ENCODE measurements around the gene GALNT18. TPM values are rescaled to one million over a fixed set of nuclear protein-coding genes. Genes with fewer than 3 reads are reported as not detected.

Gene GALNT18
- total RNA-seq, 1 donor from 2014 or later: 9.4 TPM

- ATAC-seq: no peak
These were observed 96.5 kb downstream of the GALNT18 start for GRCh38 chr11:11525283-11525682.

- no peak for ATAC-seq
These were observed 97.3 kb downstream of the GALNT18 start for GRCh38 chr11:11524436-11525061.

DNA sequence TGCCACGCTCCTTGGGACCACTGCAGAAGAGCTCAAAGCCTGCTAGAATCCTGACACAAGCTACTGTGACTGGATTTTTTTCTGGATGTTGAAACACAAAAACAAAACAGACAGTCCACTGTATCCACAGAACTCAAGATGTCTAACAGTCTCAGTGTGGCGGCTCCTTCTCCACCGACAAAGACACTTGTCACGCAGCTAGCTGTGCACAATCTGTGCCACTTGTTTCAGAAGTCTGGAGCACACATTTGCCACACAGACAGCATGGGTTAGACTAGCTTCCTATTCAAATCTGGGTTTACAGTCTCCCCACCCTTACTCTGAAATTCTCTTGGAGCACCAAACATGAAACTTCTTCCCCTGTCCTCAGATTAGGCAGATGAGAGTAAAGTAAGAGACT lies 99.2 kb downstream of the GALNT18 start:
- no peak for ATAC-seq

- ATAC-seq: no peak
These were observed 100.4 kb downstream of the GALNT18 start for GRCh38 chr11:11521306-11522002.

- peak; percentile 84 for ATAC-seq
These were observed 101.4 kb downstream of the GALNT18 start for GRCh38 chr11:11520231-11521015.

DNA sequence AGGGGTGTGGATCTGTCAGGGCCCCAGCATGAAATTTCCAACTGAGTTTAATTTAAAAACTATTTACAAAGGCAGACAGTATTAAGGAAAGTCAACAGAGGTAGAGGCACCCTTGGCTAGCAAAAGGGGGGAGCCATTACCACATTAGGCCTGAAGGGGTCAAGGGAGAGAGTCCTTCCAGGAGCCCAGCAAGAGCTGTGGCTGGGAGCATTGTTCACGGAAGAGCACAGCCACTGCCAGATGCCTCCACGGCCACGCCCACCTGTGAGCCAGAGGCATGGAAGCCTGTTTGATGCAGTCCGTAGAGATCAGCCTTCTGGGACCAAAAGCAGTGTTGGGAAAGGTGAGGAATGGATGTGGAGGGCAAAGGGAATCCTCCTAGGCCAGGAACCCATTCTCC lies 102.6 kb downstream of the GALNT18 start:
- peak; percentile 33 for ATAC-seq

DNA sequence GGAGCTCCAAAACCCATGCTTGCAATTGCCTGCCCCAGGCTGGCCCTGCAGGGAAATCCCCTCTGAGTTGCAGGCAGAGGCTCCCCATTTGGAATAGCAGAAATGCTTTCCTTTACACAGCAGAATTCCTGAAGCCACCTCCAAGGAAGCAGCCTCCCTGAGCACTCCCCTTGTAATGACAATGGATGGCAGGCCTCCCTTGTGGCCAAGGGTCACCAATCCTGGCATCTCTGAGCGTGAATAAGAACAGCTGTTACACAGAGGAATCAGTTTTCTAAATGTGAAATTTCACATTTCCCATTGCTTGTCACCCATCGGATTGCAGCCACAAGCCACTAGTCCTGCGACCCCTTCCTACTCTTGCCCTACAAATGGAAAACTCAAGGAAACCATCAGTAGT lies 107.6 kb downstream of the GALNT18 start:
- no peak for ATAC-seq

- peak; percentile 42 for ATAC-seq
These were observed 108.4 kb downstream of the GALNT18 start for GRCh38 chr11:11513422-11513821.

GRCh38 chr11:11512929-11513328 lies 108.9 kb downstream of the GALNT18 start:
- no peak for ATAC-seq

DNA sequence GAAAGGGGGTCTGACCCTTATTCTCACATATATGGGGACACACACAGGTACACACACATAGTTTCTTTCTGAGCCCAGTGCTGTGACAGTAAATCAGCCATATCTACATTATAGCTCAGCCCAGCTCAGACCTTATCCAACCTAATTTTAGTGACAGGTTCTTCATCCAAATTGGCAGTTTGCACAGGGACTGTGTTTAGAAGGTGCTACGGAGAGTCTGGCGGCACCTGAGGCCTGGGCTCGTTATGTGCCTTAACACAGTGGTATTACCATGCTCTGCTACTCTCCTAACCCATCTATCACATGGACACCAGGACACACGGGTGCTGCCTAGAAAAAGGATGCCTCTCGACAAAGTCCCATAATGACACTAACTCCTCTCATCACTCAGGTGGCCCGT lies 109.3 kb downstream of the GALNT18 start:
- no peak for ATAC-seq

GRCh38 chr11:11512090-11512489 lies 109.7 kb downstream of the GALNT18 start:
- ATAC-seq: no peak

- peak; percentile 48 for ATAC-seq
These were observed 110.9 kb downstream of the GALNT18 start for GRCh38 chr11:11510939-11511338.

DNA sequence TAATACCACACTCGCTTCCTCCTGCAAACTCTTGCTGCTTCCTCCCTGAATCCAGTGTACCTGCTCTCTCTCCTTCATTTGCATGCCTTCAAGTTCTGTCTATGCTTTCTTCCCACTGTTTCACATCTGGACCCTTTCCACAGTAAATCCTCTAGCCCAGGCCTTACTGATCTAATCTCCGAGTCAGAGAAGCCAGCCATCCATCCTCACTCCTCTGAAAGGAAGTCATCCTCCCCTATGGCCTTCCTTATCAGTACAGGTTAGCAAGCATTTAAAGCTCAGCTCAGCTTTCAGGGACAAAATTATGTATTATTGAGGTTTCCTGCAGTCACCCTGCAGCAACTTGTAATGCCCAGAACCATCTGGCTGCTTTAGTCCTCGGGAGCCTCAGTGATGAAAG lies 116.1 kb downstream of the GALNT18 start:
- ATAC-seq: no peak

DNA sequence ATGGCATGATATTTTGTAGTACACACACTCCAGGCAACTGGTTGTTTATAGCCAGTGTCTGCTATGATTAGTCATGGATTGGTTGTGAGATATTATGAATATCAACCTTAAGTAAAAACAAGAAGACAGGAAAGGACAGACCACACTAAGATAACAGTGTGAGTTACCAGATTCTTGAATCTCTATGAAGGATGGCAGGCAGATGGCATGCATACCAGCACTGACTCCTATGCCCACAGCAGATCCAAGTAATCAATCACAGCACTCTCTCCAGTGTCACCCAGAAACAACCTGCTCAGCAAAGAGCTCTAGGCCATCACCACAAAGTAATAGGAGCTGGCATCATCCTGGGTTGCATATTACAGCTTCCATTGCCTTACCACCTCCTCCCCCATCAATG lies 116.6 kb downstream of the GALNT18 start:
- ATAC-seq: no peak

- ATAC-seq: no peak
These were observed 117.7 kb downstream of the GALNT18 start for GRCh38 chr11:11504071-11504470.

- ATAC-seq: peak; percentile 65
These were observed 119.4 kb downstream of the GALNT18 start for GRCh38 chr11:11502263-11502861.

GRCh38 chr11:11501546-11502262 lies 120.1 kb downstream of the GALNT18 start:
- ATAC-seq: peak; percentile 76

GRCh38 chr11:11500744-11501487 lies 120.9 kb downstream of the GALNT18 start:
- ATAC-seq: no peak

- no peak for ATAC-seq
These were observed 122.5 kb downstream of the GALNT18 start for GRCh38 chr11:11499300-11499699.

DNA sequence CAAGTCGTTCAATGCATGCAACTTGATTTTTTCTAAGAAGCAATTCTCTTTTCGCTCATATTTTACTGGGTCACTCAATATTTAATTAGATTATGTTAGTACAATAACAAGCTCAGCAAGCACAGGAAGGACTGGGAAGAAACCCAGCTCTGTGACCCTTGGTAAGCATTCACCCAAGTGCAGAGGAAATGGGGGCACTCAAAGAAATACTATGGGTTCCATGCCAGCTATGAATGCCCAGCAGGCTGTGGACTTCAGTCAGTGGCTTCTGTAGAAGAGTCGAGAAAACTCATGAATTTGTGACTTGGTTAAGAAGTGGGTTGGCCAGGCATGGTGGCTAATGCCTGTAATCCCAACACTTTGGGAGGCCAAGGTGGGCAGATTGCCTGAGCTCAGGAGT lies 123.6 kb downstream of the GALNT18 start:
- ATAC-seq: no peak

DNA sequence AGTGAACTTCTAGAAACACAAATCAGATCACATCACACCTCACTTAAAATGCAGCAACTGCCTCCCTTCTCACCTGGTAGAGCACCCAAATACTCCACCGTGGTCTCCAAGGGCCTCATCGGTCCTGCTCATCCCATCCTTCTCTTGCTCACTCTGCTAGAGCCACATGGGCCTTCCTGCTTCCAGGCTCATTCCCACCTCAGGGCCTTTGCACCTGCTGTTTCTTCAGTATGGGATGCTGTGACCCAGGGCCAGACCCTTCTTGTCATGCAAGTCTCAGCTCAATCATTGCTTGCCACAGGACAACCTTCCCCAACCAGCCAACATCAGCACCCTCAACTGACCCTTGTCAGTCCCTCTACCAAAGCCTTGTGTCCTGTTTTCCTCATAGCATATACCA lies 124.9 kb downstream of the GALNT18 start:
- ATAC-seq: no peak

DNA sequence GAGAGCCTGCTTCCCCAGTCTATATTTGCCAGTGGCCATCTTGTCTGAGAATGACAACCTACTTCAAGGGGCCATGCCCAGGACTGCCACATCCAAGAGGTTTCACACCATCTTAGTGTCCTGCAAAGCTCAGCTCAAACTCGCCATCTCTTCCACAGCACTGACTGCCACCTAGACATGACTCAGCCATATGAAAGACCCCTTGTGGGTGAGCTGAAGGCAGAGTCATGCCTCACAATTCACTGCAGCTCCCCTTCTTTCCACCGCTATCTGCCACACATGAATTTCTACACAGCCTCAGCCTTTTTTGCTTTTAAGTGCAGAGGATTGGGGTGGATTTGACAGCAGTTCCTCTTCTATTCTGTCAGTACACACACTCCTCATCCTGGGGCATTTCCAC lies 127.5 kb downstream of the GALNT18 start:
- ATAC-seq: no peak

Data from esophagus mucosa (tissue), 1 donor.